Adrenal gland (tissue), 12 donors: Measurements from ENCODE around the gene ERMP1. TPM values are rescaled to one million over a fixed set of nuclear protein-coding genes. Genes with fewer than 3 reads are reported as not detected.
A peak's percentile ranks its signal among the peaks of the same experiment; 100 is the strongest.

ENCODE experiments used
- DNase-seq, 7 donors: peaks; one replicate each; pipeline ENCODE4 v3.0.0-alpha.2; 2019 to 2020
- H3K27ac ChIP-seq, 5 donors: fragments of 200-600 bp; sonication (generic) in 4 of 5; 1 replicate in 3 of 5; 2 replicates in 2 of 5; pipeline versions ENCODE4 v1.5.1 to v1.8.0; 2016 to 2020; ENCODE audit warnings: mild to moderate bottlenecking in 1 of 5
- H3K27me3 ChIP-seq: fragments of 200-600 bp; 2 replicates; pipeline ENCODE4 v1.8.0; 2021
- H3K36me3 ChIP-seq, 2 donors: fragments of 200-600 bp; replicated peaks in 1 of 2; 1 replicate in 1 of 2; 2 replicates in 1 of 2; pipeline versions ENCODE4 v1.5.1 to v1.8.0; 2018 to 2022
- H3K4me1 ChIP-seq, 2 donors: fragments of 200-600 bp; replicated peaks in 1 of 2; 1 replicate in 1 of 2; 2 replicates in 1 of 2; pipeline versions ENCODE4 v1.5.1 to v1.8.0; 2018 to 2021
- H3K4me3 ChIP-seq, 4 donors: fragments of 200-600 bp; sonication (generic) in 3 of 4; one replicate each; pipeline ENCODE4 v1.5.1; 2016 to 2018
- H3K9me3 ChIP-seq, 3 donors: fragments of 200-600 bp; sonication (generic) in 1 of 3; replicated peaks in 1 of 3; 1 replicate in 2 of 3; 2 replicates in 1 of 3; pipeline versions ENCODE4 v1.5.1 to v1.8.0; 2016 to 2021
- CTCF ChIP-seq, 6 experiments: fragments of 450-650 bp in 4 of 6; fragments of 200-600 bp in 2 of 6; sonication (generic) in 1 of 6; IDR thresholded peaks; 1 replicate in 5 of 6; 2 replicates in 1 of 6; pipeline versions ENCODE4 v1.5.1 to v1.8.0; 2016 to 2021; ENCODE audit warnings: antibody characterized with exemption in 6 of 6, mild to moderate bottlenecking in 2 of 6, moderate library complexity in 1 of 6
- POLR2A ChIP-seq, 2 donors: fragments of 450-650 bp; IDR thresholded peaks; one replicate each; pipeline ENCODE4 v1.6.1; 2017; ENCODE audit warnings: antibody characterized with exemption in 2 of 2, mild to moderate bottlenecking in 2 of 2, moderate library complexity in 1 of 2
- WGBS, 4 donors: extraction: QIAGEN DNeasy Blood & Tissue Kit in 2 of 4; methylation state at CpG; one replicate each; pipeline versions ENCODE4 v1.1.5 to v1.1.7; 2013 to 2017; 5-methylcytosine and 5-hydroxymethylcytosine counted together
- intact Hi-C, 2 donors: fragments of 100-400 bp; cut with DNase I; formaldehyde crosslinking; loops; one replicate each; pipeline versions ENCODE4 v1.14.1 to v1.15.0; 2022 to 2023
- polyA plus RNA-seq, 3 donors: library from polyadenylated mRNA; stranded (reverse); fragments of 200-250 nt in 2 of 3; fragments of 350-450 nt in 1 of 3; fragmentation: Illumina TruSeq in 1 of 3; extraction: RNeasy Lipid Tissue Mini Kit (QIAGEN cat#74804) in 1 of 3; gene quantifications; one replicate each; pipeline ENCODE4 v1.2.3, GENCODE V29; 2013 to 2014
- total RNA-seq, 9 donors: library from RNA; depleted of rRNA in 4 of 9; stranded (reverse); fragments of >200 nt in 4 of 9; fragments of 120-200 nt in 1 of 9; fragmentation: NEBNext Ultra II Directional in 1 of 9; extraction: Animal tissue kit (Norgen Biotek cat#: 25700) in 1 of 9; gene quantifications; one replicate each; pipeline versions ENCODE4 v1.1.0 to v1.2.4, GENCODE V29; 2013 to 2023
- donor health status: healthy with polysubstance abuse.
- donor health status: Bipolar disorder and iron deficiency.
- donor health status: DM: yes; HTN: yes; CAD: no.
- donor health status: DM: no; HTN: no; CAD: no.
- donor health status: DM: no; HTN: no; CAD: no.
- donor health status: DM: yes; HTN: yes; CAD: no.

Gene ERMP1
- total and polyA plus RNA-seq, 12 donors, result 6.0 to 120 (median 38.6) TPM

GRCh38 chr9:5778805-5779204, 54.1 kb downstream of the ERMP1 start:
- DNase-seq, result no peak
- intact Hi-C loops, result no loop called here
- H3K27ac ChIP-seq, result no peak overlapping the region
- H3K36me3 ChIP-seq, result peaks cover 0 to 34% of the 10 kb centered on the region in 2 donors
- WGBS, 4 donors, result 88 to 98% (median 91%) methylated on average over 1 of the region's 1 CpG
- peaks cover 0 to 2% of the 10 kb centered on the region in 2 donors for H3K4me1 ChIP-seq
- TF ChIP-seq CTCF (IDR thresholded peaks at IDR 0.05) (no peak), POLR2A (IDR thresholded peaks at IDR 0.05) (no peak)
- H3K9me3 ChIP-seq, result no peaks in the 10 kb centered on the region
- no peaks in the 10 kb centered on the region for H3K27me3 ChIP-seq
- H3K4me3 ChIP-seq, result no peak overlapping the region

- WGBS, 4 donors, result 66 to 88% (median 88%) methylated on average over 3 of the region's 3 CpGs
- H3K4me3 ChIP-seq, result no peak overlapping the region
- H3K36me3 ChIP-seq, result peaks cover 0 to 41% of the 10 kb centered on the region in 2 donors
- H3K9me3 ChIP-seq, result no peaks in the 10 kb centered on the region
- no peak overlapping the region for H3K27ac ChIP-seq
- no peaks in the 10 kb centered on the region for H3K4me1 ChIP-seq
- intact Hi-C loops, result no loop called here
- no peaks in the 10 kb centered on the region for H3K27me3 ChIP-seq
- TF ChIP-seq CTCF (IDR thresholded peaks at IDR 0.05), result no peak
- no peak for TF ChIP-seq POLR2A (IDR thresholded peaks at IDR 0.05)
- DNase-seq, result no peak
Observed at GRCh38 chr9:5773324-5773999, 59.5 kb downstream of the ERMP1 start.

- H3K4me3 ChIP-seq, result no peak overlapping the region
- H3K9me3 ChIP-seq, result no peaks in the 10 kb centered on the region
- TF ChIP-seq POLR2A (IDR thresholded peaks at IDR 0.05) (no peak), CTCF (IDR thresholded peaks at IDR 0.05) (no peak)
- DNase-seq, result no peak
- no peaks in the 10 kb centered on the region for H3K27me3 ChIP-seq
- peak overlapping the region in 1 of 5 donors; percentile 8 for H3K27ac ChIP-seq
- intact Hi-C loops, result no loop called here
- WGBS, 4 donors, result 52 to 66% (median 53%) methylated on average over 5 of the region's 5 CpGs
- no peaks in the 10 kb centered on the region for H3K4me1 ChIP-seq
- peaks cover 0 to 42% of the 10 kb centered on the region in 2 donors for H3K36me3 ChIP-seq
Observed at GRCh38 chr9:5767968-5768932, 64.7 kb downstream of the ERMP1 start.

- Histone ChIP-seq H3K4me3 (no peak overlapping the region), H3K9me3 (no peaks in the 10 kb centered on the region), H3K4me1 (no peaks in the 10 kb centered on the region), H3K27me3 (no peaks in the 10 kb centered on the region), H3K36me3 (peaks cover 0 to 41% of the 10 kb centered on the region in 2 donors), H3K27ac (no peak overlapping the region)
- TF ChIP-seq CTCF (IDR thresholded peaks at IDR 0.05), result no peak
- TF ChIP-seq POLR2A (IDR thresholded peaks at IDR 0.05), result no peak
- intact Hi-C loops, result no loop called here
- no peak for DNase-seq
- 75 to 83% (median 79%) methylated on average over 1 of the region's 1 CpG for WGBS, 4 donors
Observed at GRCh38 chr9:5764130-5764868, 68.6 kb downstream of the ERMP1 start.
